Cardiac fibroblast (primary cell): ENCODE data around the gene FAM81A.

Experiments
- DNase-seq, 2 donors: peaks; one replicate each; pipeline versions ENCODE4 v3.0.0 to v3.0.0-alpha.2; 2010; ENCODE audit warnings: low read depth in 2 of 2
- H3K4me3 ChIP-seq, 2 donors: replicated peaks in 1 of 2; 1 replicate in 1 of 2; 2 replicates in 1 of 2; pipeline ENCODE4 v1.5.1; 2011; ENCODE audit warnings: low read depth in 2 of 2, low read length in 2 of 2, mild to moderate bottlenecking in 2 of 2, moderate library complexity in 1 of 2
- TF ChIP-seq, protein P1 (sequence below): IDR thresholded peaks from one replicate; pipeline ENCODE4 v1.5.1; 2011; ENCODE audit warnings: low read depth, mild to moderate bottlenecking, low read length, inconsistent platforms

FAM81A gene

DNA sequence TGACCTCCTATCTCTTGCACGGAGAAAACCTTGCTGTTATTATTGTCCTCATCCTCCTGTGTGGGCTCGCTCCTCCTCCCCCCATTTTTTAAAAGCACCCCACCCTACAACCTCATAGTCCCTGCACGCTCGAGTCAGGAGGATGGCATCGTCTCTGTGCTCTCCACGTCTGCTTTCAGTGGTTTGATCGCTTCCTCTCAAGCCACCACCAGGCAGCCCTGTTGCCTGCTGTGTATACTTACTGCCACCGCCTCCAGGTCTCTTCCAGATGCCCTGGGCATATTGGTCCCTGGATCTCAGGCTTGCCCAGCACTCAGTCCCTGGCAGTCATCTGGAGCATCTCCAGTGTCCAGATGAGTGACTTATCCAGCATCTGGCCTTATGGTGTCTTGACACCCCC, 131.5 kb downstream of the FAM81A start:
- no peak for DNase-seq
- TF ChIP-seq, protein P1, sequence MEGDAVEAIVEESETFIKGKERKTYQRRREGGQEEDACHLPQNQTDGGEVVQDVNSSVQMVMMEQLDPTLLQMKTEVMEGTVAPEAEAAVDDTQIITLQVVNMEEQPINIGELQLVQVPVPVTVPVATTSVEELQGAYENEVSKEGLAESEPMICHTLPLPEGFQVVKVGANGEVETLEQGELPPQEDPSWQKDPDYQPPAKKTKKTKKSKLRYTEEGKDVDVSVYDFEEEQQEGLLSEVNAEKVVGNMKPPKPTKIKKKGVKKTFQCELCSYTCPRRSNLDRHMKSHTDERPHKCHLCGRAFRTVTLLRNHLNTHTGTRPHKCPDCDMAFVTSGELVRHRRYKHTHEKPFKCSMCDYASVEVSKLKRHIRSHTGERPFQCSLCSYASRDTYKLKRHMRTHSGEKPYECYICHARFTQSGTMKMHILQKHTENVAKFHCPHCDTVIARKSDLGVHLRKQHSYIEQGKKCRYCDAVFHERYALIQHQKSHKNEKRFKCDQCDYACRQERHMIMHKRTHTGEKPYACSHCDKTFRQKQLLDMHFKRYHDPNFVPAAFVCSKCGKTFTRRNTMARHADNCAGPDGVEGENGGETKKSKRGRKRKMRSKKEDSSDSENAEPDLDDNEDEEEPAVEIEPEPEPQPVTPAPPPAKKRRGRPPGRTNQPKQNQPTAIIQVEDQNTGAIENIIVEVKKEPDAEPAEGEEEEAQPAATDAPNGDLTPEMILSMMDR: no peak
- no peak overlapping the region for H3K4me3 ChIP-seq

- DNase-seq: peak in 1 of 2 donors; percentile 35
- TF ChIP-seq, protein P1: no peak
- H3K4me3 ChIP-seq: no peak overlapping the region
Observed at GRCh38 chr15:59570315-59570714, 132.3 kb downstream of the FAM81A start.

- H3K4me3 ChIP-seq: no peak overlapping the region
- DNase-seq: no peak
- TF ChIP-seq, protein P1: no peak
Observed at GRCh38 chr15:59571606-59572005, 133.6 kb downstream of the FAM81A start.
